ENCODE measurements around the gene DTNBP1. TPM values are rescaled to one million over a fixed set of nuclear protein-coding genes. Genes with fewer than 3 reads are reported as not detected.

DTNBP1 gene
- total and polyA plus RNA-seq, 2 of the 4 experiments (the other 2 are of a cell fraction), result 4.8 to 18.7 TPM

- Histone ChIP-seq H3K23ac (ENCODE audit: low read depth, low read length) (no peak overlapping the region), H3K4me2 (ENCODE audit: low read depth, low read length) (no peak overlapping the region), H3K18ac (ENCODE audit: low read depth, low read length) (no peak overlapping the region), H2BK5ac (ENCODE audit: low read depth, low read length, poor library complexity, severe bottlenecking) (no peak overlapping the region), H3K14ac (replicated peaks; ENCODE audit: low read depth, low read length) (no peak overlapping the region), H2BK120ac (ENCODE audit: low read depth, low read length) (no peak overlapping the region), H4K8ac (ENCODE audit: low read depth in 2 of 2, low read length in 2 of 2) (no peak overlapping the region), H3K4ac (ENCODE audit: low read depth, low read length) (no peak overlapping the region), H4K5ac (ENCODE audit: low read depth, low read length) (no peak overlapping the region), H2AFZ (replicated peaks; ENCODE audit: low read length, poor library complexity) (no peak overlapping the region), H3K79me1 (ENCODE audit: low read depth in 1 of 2, low read length in 2 of 2) (peaks cover 5 to 26% of the 10 kb centered on the region in 2 experiments; a peak in 3 of 4 replicates), H3K9me3 (ENCODE audit: control insufficient read depth, insufficient read depth, low read length) (no peaks in the 10 kb centered on the region), H3K56ac (ENCODE audit: extremely low read depth, insufficient read depth, low read length) (no peak overlapping the region), H3K4me1 (ENCODE audit: control insufficient read depth, insufficient read depth, low read length) (no peaks in the 10 kb centered on the region), H2AK9ac (replicated peaks; ENCODE audit: low read depth, low read length, poor library complexity) (no peak overlapping the region), H2AK5ac (ENCODE audit: low read depth, low read length) (no peak overlapping the region), H2BK20ac (ENCODE audit: low read depth, low read length) (no peak overlapping the region), H3K4me3 (ENCODE audit: insufficient read depth, low read depth, low read length) (no peak overlapping the region), H4K91ac (ENCODE audit: insufficient read depth, low read depth, low read length) (no peak overlapping the region), H3K9me1 (ENCODE audit: insufficient read depth, low read length) (peaks cover 10% of the 10 kb centered on the region), H4K20me1 (ENCODE audit: insufficient read depth, low read length) (peaks cover 3% of the 10 kb centered on the region), H3K9ac (ENCODE audit: low read depth, low read length) (no peak overlapping the region), H3K27ac (ENCODE audit: insufficient read depth, low read length) (no peak overlapping the region), H3K27me3 (ENCODE audit: control insufficient read depth, insufficient read depth, low read length) (no peaks in the 10 kb centered on the region), H2BK15ac (ENCODE audit: low read depth, low read length) (no peak overlapping the region), H3K36me3 (ENCODE audit: control insufficient read depth, insufficient read depth, low read length) (peaks cover 70% of the 10 kb centered on the region)
- no TSS peak for BruUV-seq (replicated peaks)
- POLR2A ChIA-PET (ENCODE audit: unreplicated experiment), result no interaction called here
- no peak for ATAC-seq (ENCODE audit: low read depth)
- WGBS, 2 experiments (ENCODE audit: extremely low coverage in 2 of 2, insufficient read length in 1 of 2), result 95% methylated on average over 15 of the region's 29 CpGs; no CpG with 5 or more reads in 1 of the 2 experiments
- CTCF ChIA-PET, result no interaction called here
- in situ Hi-C loops (cut with MboI; ENCODE audit: low sequenced_read_pairs) (no loop called here), intact Hi-C loops (cut with micrococcal nuclease) (no loop called here), dilution Hi-C loops (cut with HindIII; ENCODE audit: low sequenced_read_pairs, unreplicated experiment) (no loop called here)
- no peak for TF ChIP-seq USF2 (IDR thresholded peaks at IDR 0.05; ENCODE audit: low read depth, low read length)
- no peak for TF ChIP-seq FOS (IDR thresholded peaks at IDR 0.05; ENCODE audit: low read depth, low read length)
- TF ChIP-seq RCOR1 (IDR thresholded peaks at IDR 0.05; ENCODE audit: insufficient replicate concordance, low read length), result no peak
- TF ChIP-seq NFE2L2 (IDR thresholded peaks at IDR 0.05; ENCODE audit: low read depth, low read length), result no peak
- no peak for TF ChIP-seq CHD1 (IDR thresholded peaks at IDR 0.05; ENCODE audit: low read depth, low read length)
- no peak for TF ChIP-seq SMC3 (IDR thresholded peaks at IDR 0.05; ENCODE audit: low read depth, low read length)
- TF ChIP-seq ELK1 (IDR thresholded peaks at IDR 0.05; ENCODE audit: borderline replicate concordance, low read depth, low read length), result no peak
- TF ChIP-seq MAZ (IDR thresholded peaks at IDR 0.05; ENCODE audit: borderline replicate concordance, low read depth, low read length), result no peak
- TF ChIP-seq POLR2A (IDR thresholded peaks at IDR 0.05; ENCODE audit: low read depth, low read length), result no peak
- TF ChIP-seq RFX5 (IDR thresholded peaks at IDR 0.05; ENCODE audit: low read depth, low read length), result no peak
- TF ChIP-seq MAFK (IDR thresholded peaks at IDR 0.05; ENCODE audit: low read depth, low read length), result no peak
- TF ChIP-seq CTCF (conservative IDR thresholded peaks at IDR 0.05; ENCODE audit: low read depth, low read length), result no peak
- no peak for TF ChIP-seq MXI1 (IDR thresholded peaks at IDR 0.05; ENCODE audit: borderline replicate concordance, low read depth, low read length)
- no peak for TF ChIP-seq CEBPB (IDR thresholded peaks at IDR 0.05; ENCODE audit: low read depth, low read length)
- TF ChIP-seq BHLHE40 (IDR thresholded peaks at IDR 0.05; ENCODE audit: low read depth, low read length), result no peak
- TF ChIP-seq RAD21 (IDR thresholded peaks at IDR 0.05; ENCODE audit: low read length), result no peak
- DNase-seq, result no peak
These were observed 145.8 kb downstream of the DTNBP1 start for GRCh38 chr6:15516923-15517560.
